ENCODE data around the gene WDFY2. TPM values are rescaled to one million over a fixed set of nuclear protein-coding genes. Genes with fewer than 3 reads are reported as not detected.

Gene WDFY2
- total and polyA plus RNA-seq, 2 of the 8 experiments (the other 6 are each of a cell fraction or from before 2014, with no cell fraction given), result 13.9 to 29.0 TPM

DNA sequence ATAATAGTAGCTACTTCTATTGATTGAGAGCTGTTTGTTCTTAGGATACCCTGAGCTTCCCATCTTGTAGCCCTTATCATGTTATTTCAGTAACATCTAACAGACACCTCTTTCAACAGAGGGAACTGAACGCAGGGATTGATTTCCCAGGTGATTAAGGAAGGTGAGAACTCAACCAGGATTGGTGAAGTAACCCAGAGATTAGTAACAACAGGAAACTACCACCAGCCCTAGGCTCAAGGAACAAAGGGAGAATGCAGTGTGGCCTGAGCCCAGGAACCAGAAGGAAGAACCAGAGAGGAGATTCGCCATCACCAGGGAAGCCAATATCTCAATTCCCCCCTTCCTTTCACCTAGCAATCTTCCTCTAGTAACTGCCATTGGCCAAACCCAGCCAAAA, 211.2 kb downstream of the WDFY2 start:
- Histone ChIP-seq H2AFZ (ENCODE audit: low read length) (no peak overlapping the region), H3K9ac (replicated peaks in 1 of 4; ENCODE audit: extremely low read depth in 1 of 4, low read depth in 3 of 4, low read length in 3 of 4) (no peak overlapping the region), H3K4me2 (ENCODE audit: insufficient read depth in 1 of 2, low read depth in 2 of 2, low read length in 2 of 2) (no peak overlapping the region), H3K4ac (replicated peaks; ENCODE audit: insufficient read length, low read depth, low read length) (no peak overlapping the region), H3K18ac (ENCODE audit: extremely low read depth, low read length) (no peak overlapping the region), H3K79me1 (ENCODE audit: low read depth, low read length) (no peaks in the 10 kb centered on the region), H3K4me1 (replicated peaks in 1 of 4; ENCODE audit: control insufficient read depth in 3 of 4, insufficient read depth in 4 of 4, low read length in 3 of 4) (peaks cover 0 to 6% (median 3%) of the 10 kb centered on the region in 4 experiments; a peak in 5 of 7 replicates), H3K14ac (ENCODE audit: insufficient read length) (no peak overlapping the region), H3K27ac (ENCODE audit: low read depth, low read length) (no peak overlapping the region), H3K23ac (ENCODE audit: insufficient read length) (no peak overlapping the region), H2BK20ac (ENCODE audit: low read length) (no peak overlapping the region), H4K20me1 (replicated peaks in 1 of 2; ENCODE audit: control insufficient read depth in 1 of 2, insufficient read depth in 2 of 2, low read length in 2 of 2) (no peaks in the 10 kb centered on the region), H2BK15ac (ENCODE audit: low read length) (no peak overlapping the region), H2BK12ac (ENCODE audit: low read depth, low read length) (no peak overlapping the region), H3K56ac (replicated peaks; ENCODE audit: insufficient read length, low read depth, low read length) (no peak overlapping the region), H3K36me3 (ENCODE audit: control insufficient read depth in 2 of 4, insufficient read depth in 4 of 4, low read length in 3 of 4) (no peaks in the 10 kb centered on the region), H3K9me3 (ENCODE audit: insufficient read depth in 2 of 2, low read depth in 1 of 2, low read length in 1 of 2) (no peaks in the 10 kb centered on the region), H4K5ac (ENCODE audit: insufficient read length, low read depth, low read length) (no peak overlapping the region), H2BK120ac (replicated peaks; ENCODE audit: low read depth, low read length) (no peak overlapping the region), H3K79me2 (ENCODE audit: control insufficient read depth in 1 of 2, insufficient read depth in 2 of 2, low read length in 2 of 2) (no peaks in the 10 kb centered on the region), H2BK5ac (ENCODE audit: low read depth, low read length) (no peak overlapping the region), H2AK5ac (ENCODE audit: low read depth, low read length) (no peak overlapping the region), H3K27me3 (replicated peaks in 1 of 4; ENCODE audit: control insufficient read depth in 3 of 4, extremely low read depth in 1 of 4, insufficient read depth in 3 of 4, low read length in 3 of 4) (no peaks in the 10 kb centered on the region), H4K8ac (ENCODE audit: extremely low read depth, insufficient read depth, low read length) (no peak overlapping the region), H4K91ac (replicated peaks; ENCODE audit: insufficient read length, low read length) (no peak overlapping the region), H3K23me2 (ENCODE audit: low read depth, low read length) (no peaks in the 10 kb centered on the region), H3K4me3 (ENCODE audit: extremely low read depth in 1 of 4, insufficient read depth in 2 of 4, low read depth in 3 of 4, low read length in 4 of 4) (no peak overlapping the region)
- TF ChIP-seq TCF12 (IDR thresholded peaks at IDR 0.05; ENCODE audit: low read depth, low read length) (no peak), YY1 (IDR thresholded peaks at IDR 0.05; ENCODE audit: low read depth, low read length) (no peak), KDM1A (IDR thresholded peaks at IDR 0.05; ENCODE audit: borderline replicate concordance, low read length) (no peak), RFX5 (IDR thresholded peaks at IDR 0.05; ENCODE audit: borderline replicate concordance, low read depth, low read length) (no peak)
- POLR2A ChIA-PET (ENCODE audit: partially characterized antibody), result interaction anchor here (0.7 to 1.0 kb wide), 4 partner anchors 9 to 492 kb away, joined by 3 read pairs; no protein-coding TSS in a partner anchor
- DNase-seq (ENCODE audit: low read depth in 1 of 2, low spot score in 2 of 2) (no peak), FAIRE-seq (no peak)
- CTCF ChIA-PET (ENCODE audit: partially characterized antibody), result interaction anchor here (1.1 to 9.1 kb wide), 8 partner anchors 12 to 360 kb away, joined by 3 to 123 read pairs (median 8); no protein-coding TSS in a partner anchor
- 88% methylated on average over 2 of the region's 2 CpGs; no CpG with 5 or more reads in 1 of the 2 experiments for WGBS, 2 experiments (ENCODE audit: extremely low coverage in 1 of 2, insufficient coverage in 1 of 2, insufficient read length in 1 of 2, insufficient replicate concordance in 2 of 2, low coverage in 1 of 2, low lambda C conversion rate in 2 of 2, missing lambda C conversion rate in 1 of 2)

Measured in H1 (cell line).